H9 (cell line): ENCODE results near the gene SERPIND1. TPM values are rescaled to one million over a fixed set of nuclear protein-coding genes. Genes with fewer than 3 reads are reported as not detected.

ENCODE experiments used
- DNase-seq: peaks from one replicate; pipeline ENCODE4 v3.0.0-alpha.2; 2017
- H2AFZ ChIP-seq: one replicate; pipeline ENCODE4 v1.6.1; 2013; ENCODE audit warnings: mild to moderate bottlenecking, low read length, control low read depth, moderate library complexity
- H2AK5ac ChIP-seq: 2 replicates; pipeline ENCODE4 v1.6.1; 2013; ENCODE audit warnings: low read length, control low read depth, mixed read lengths; ENCODE audit not compliant: insufficient read length
- H2BK120ac ChIP-seq: one replicate; pipeline ENCODE4 v1.6.1; 2013; ENCODE audit warnings: low read depth, mild to moderate bottlenecking, low read length, control low read depth, inconsistent platforms; ENCODE audit not compliant: poor library complexity, severe bottlenecking
- H2BK12ac ChIP-seq: 2 replicates; pipeline ENCODE4 v1.6.1; 2013; ENCODE audit warnings: low read length, control low read depth, mixed read lengths, low read depth; ENCODE audit not compliant: insufficient read length
- H2BK15ac ChIP-seq: 2 replicates; pipeline ENCODE4 v1.6.1; 2013; ENCODE audit warnings: low read depth, low read length, control low read depth
- H2BK20ac ChIP-seq: one replicate; pipeline ENCODE4 v1.6.1; 2013; ENCODE audit warnings: low read depth, mild to moderate bottlenecking, low read length, control low read depth, inconsistent platforms; ENCODE audit not compliant: poor library complexity, severe bottlenecking
- H2BK5ac ChIP-seq: 2 replicates; pipeline ENCODE4 v1.6.1; 2013; ENCODE audit warnings: low read length, control low read depth, mixed read lengths; ENCODE audit not compliant: insufficient read length
- H3K14ac ChIP-seq: 2 replicates; pipeline ENCODE4 v1.6.1; 2013; ENCODE audit warnings: low read length, control low read depth; ENCODE audit not compliant: insufficient read depth
- H3K18ac ChIP-seq: 2 replicates; pipeline ENCODE4 v1.6.1; 2013; ENCODE audit warnings: low read depth, mild to moderate bottlenecking, mixed read lengths, low read length, control low read depth; ENCODE audit not compliant: insufficient read length
- H3K23ac ChIP-seq: 2 replicates; pipeline ENCODE4 v1.6.1; 2013; ENCODE audit warnings: low read length, control low read depth, mixed read lengths, low read depth; ENCODE audit not compliant: insufficient read length
- H3K23me2 ChIP-seq: 2 replicates; pipeline ENCODE4 v1.6.1; 2013; ENCODE audit warnings: low read depth, mild to moderate bottlenecking, mixed read lengths, low read length, control low read depth; ENCODE audit not compliant: insufficient read length, poor library complexity, severe bottlenecking
- H3K27ac ChIP-seq: 2 replicates; pipeline ENCODE4 v1.5.1; 2013; ENCODE audit warnings: low read length, control low read depth, mixed read lengths, low read depth; ENCODE audit not compliant: insufficient read length
- H3K27me3 ChIP-seq: 2 replicates; pipeline ENCODE4 v1.6.1; 2013; ENCODE audit warnings: low read length, control low read depth, inconsistent platforms; ENCODE audit not compliant: insufficient read depth
- H3K4ac ChIP-seq: 2 replicates; pipeline ENCODE4 v1.6.1; 2013; ENCODE audit warnings: low read depth, mild to moderate bottlenecking, control low read depth, inconsistent platforms, low read length, moderate library complexity
- H3K4me1 ChIP-seq: 2 replicates; pipeline ENCODE4 v1.6.1; 2013; ENCODE audit warnings: low read length, control low read depth, inconsistent platforms; ENCODE audit not compliant: insufficient read depth
- H3K4me2 ChIP-seq: 2 replicates; pipeline ENCODE4 v1.6.1; 2013; ENCODE audit warnings: low read length, control low read depth, mixed read lengths; ENCODE audit not compliant: insufficient read length, insufficient read depth
- H3K56ac ChIP-seq: 2 replicates; pipeline ENCODE4 v1.6.1; 2013; ENCODE audit warnings: low read depth, mild to moderate bottlenecking, mixed read lengths, low read length, control low read depth; ENCODE audit not compliant: insufficient read length
- H3K79me1 ChIP-seq: 2 replicates; pipeline ENCODE4 v1.6.1; 2013; ENCODE audit warnings: low read depth, mild to moderate bottlenecking, moderate library complexity, low read length, control low read depth, inconsistent platforms; ENCODE audit not compliant: insufficient read depth, poor library complexity, severe bottlenecking
- H3K79me2 ChIP-seq: 2 replicates; pipeline ENCODE4 v1.6.1; 2013; ENCODE audit warnings: low read length, control low read depth, inconsistent platforms; ENCODE audit not compliant: insufficient read depth
- H3K9ac ChIP-seq: 2 replicates; pipeline ENCODE4 v1.6.1; 2013; ENCODE audit warnings: low read length, control low read depth, mixed read lengths; ENCODE audit not compliant: insufficient read length; ENCODE audit errors: extremely low read depth
- H3K9me3 ChIP-seq: one replicate; pipeline ENCODE4 v1.6.1; 2013; ENCODE audit warnings: low read depth, low read length, inconsistent platforms; ENCODE audit not compliant: control insufficient read depth
- H3T11ph ChIP-seq: one replicate; pipeline ENCODE4 v1.6.1; 2013; ENCODE audit warnings: mild to moderate bottlenecking, low read length, control low read depth, inconsistent platforms
- H4K20me1 ChIP-seq: one replicate; pipeline ENCODE4 v1.6.1; 2013; ENCODE audit not compliant: control insufficient read depth, insufficient read length, insufficient read depth
- H4K5ac ChIP-seq: 2 replicates; pipeline ENCODE4 v1.6.1; 2013; ENCODE audit warnings: low read depth, mild to moderate bottlenecking, mixed read lengths, low read length, control low read depth; ENCODE audit not compliant: insufficient read length
- H4K8ac ChIP-seq: replicated peaks from 2 replicates; pipeline ENCODE4 v1.6.1; 2013; ENCODE audit warnings: low read length, control low read depth, mixed read lengths, low read depth; ENCODE audit not compliant: insufficient read length
- H4K91ac ChIP-seq: 2 replicates; pipeline ENCODE4 v1.6.1; 2013; ENCODE audit warnings: low read depth, mild to moderate bottlenecking, moderate library complexity, mixed read lengths, low read length, control low read depth; ENCODE audit not compliant: insufficient read length
- H3K27ac Mint-ChIP-seq, 3 experiments: 2 replicates in 2 of 3; 3 replicates in 1 of 3; pipeline ENCODE4 v1.8.0; 2020 to 2021; ENCODE audit warnings: mixed read lengths in 3 of 3, mild to moderate bottlenecking in 1 of 3, moderate library complexity in 1 of 3
- H3K27me3 Mint-ChIP-seq: 2 replicates; pipeline ENCODE4 v1.8.0; 2021; ENCODE audit warnings: low read depth, mild to moderate bottlenecking, moderate library complexity, mixed read lengths
- H3K36me3 Mint-ChIP-seq, 3 experiments: 2 replicates in 2 of 3; 3 replicates in 1 of 3; pipeline ENCODE4 v1.8.0; 2020 to 2021; ENCODE audit warnings: low read depth in 3 of 3, mixed read lengths in 3 of 3; ENCODE audit not compliant: insufficient read depth in 1 of 3
- H3K4me1 Mint-ChIP-seq, 2 experiments: 2 replicates each; pipeline ENCODE4 v1.8.0; 2020; ENCODE audit warnings: mixed read lengths in 2 of 2
- H3K4me3 Mint-ChIP-seq, 2 experiments: 2 replicates in 1 of 2; 3 replicates in 1 of 2; pipeline ENCODE4 v1.8.0; 2020 to 2021; ENCODE audit warnings: mild to moderate bottlenecking in 2 of 2, mixed read lengths in 2 of 2, moderate library complexity in 1 of 2
- H3K9me3 Mint-ChIP-seq, 2 experiments: 2 replicates in 1 of 2; 3 replicates in 1 of 2; pipeline ENCODE4 v1.8.0; 2020; ENCODE audit warnings: mild to moderate bottlenecking in 2 of 2, mixed read lengths in 2 of 2, moderate library complexity in 1 of 2
- WGBS: extraction: QIAGEN DNeasy Blood & Tissue Kit; methylation state at CpG from one replicate; pipeline ENCODE4 v1.1.7; 2013; ENCODE audit warnings: missing lambda C conversion rate, low lambda C conversion rate, mixed read lengths; ENCODE audit not compliant: insufficient read length; ENCODE audit errors: extremely low coverage; 5-methylcytosine and 5-hydroxymethylcytosine counted together
- total RNA-seq: library from RNA; stranded (reverse); gene quantifications from 2 replicates; pipeline ENCODE4 v1.2.1, GENCODE V29; 2021
- TF ChIP-seq, protein P1 (sequence below): fragments of 200-600 bp; sonication (generic); conservative IDR thresholded peaks from 3 replicates; pipeline ENCODE4 v1.8.0; 2021; ENCODE audit warnings: antibody characterized with exemption, mild to moderate bottlenecking

The SERPIND1 gene
- total RNA-seq, 1 experiment from 2014 or later = not detected

GRCh38 chr22:20742764-20743163 is 31.1 kb upstream of the SERPIND1 start:
- Histone ChIP-seq H4K8ac (no peak overlapping the region), H3K79me1 (no peaks in the 10 kb centered on the region), H3K18ac (no peak overlapping the region), H3K9ac (no peak overlapping the region), H2BK20ac (no peak overlapping the region), H2BK15ac (no peak overlapping the region), H2BK5ac (no peak overlapping the region), H2BK12ac (no peak overlapping the region), H3T11ph (no peak overlapping the region), H3K23ac (no peak overlapping the region), H4K91ac (no peak overlapping the region), H3K4me1 (no peaks in the 10 kb centered on the region), H3K4ac (no peak overlapping the region), H3K9me3 (no peaks in the 10 kb centered on the region), H3K23me2 (no peaks in the 10 kb centered on the region), H3K56ac (no peak overlapping the region), H3K4me2 (no peak overlapping the region), H3K14ac (no peak overlapping the region), H4K5ac (no peak overlapping the region), H3K27me3 (no peaks in the 10 kb centered on the region), H2AFZ (no peak overlapping the region), H3K79me2 (no peaks in the 10 kb centered on the region), H4K20me1 (no peaks in the 10 kb centered on the region), H3K27ac (no peak overlapping the region), H2BK120ac (no peak overlapping the region), H2AK5ac (no peak overlapping the region)
- Mint-ChIP-seq H3K4me1 (no peaks in the 10 kb centered on the region), H3K36me3 (peaks cover 15 to 58% (median 22%) of the 10 kb centered on the region in 3 experiments), H3K27me3 (no peaks in the 10 kb centered on the region), H3K4me3 (no peak overlapping the region), H3K9me3 (peaks cover 6 to 7% of the 10 kb centered on the region in 2 experiments; a peak in 4 of 5 replicates), H3K27ac (no peak overlapping the region)
- WGBS = no CpG with 5 or more reads among the region's 2 CpGs
- TF ChIP-seq, protein P1, sequence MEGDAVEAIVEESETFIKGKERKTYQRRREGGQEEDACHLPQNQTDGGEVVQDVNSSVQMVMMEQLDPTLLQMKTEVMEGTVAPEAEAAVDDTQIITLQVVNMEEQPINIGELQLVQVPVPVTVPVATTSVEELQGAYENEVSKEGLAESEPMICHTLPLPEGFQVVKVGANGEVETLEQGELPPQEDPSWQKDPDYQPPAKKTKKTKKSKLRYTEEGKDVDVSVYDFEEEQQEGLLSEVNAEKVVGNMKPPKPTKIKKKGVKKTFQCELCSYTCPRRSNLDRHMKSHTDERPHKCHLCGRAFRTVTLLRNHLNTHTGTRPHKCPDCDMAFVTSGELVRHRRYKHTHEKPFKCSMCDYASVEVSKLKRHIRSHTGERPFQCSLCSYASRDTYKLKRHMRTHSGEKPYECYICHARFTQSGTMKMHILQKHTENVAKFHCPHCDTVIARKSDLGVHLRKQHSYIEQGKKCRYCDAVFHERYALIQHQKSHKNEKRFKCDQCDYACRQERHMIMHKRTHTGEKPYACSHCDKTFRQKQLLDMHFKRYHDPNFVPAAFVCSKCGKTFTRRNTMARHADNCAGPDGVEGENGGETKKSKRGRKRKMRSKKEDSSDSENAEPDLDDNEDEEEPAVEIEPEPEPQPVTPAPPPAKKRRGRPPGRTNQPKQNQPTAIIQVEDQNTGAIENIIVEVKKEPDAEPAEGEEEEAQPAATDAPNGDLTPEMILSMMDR = no peak
- no peak for DNase-seq
